Erythroblast (primary cell): ENCODE data around the gene FAM32A.

Source experiments
- GATA1 ChIP-seq: IDR thresholded peaks from 2 replicates; pipeline ENCODE4 v1.6.1; 2011; ENCODE audit warnings: low read depth, mild to moderate bottlenecking, control low read depth, low read length, moderate library complexity
- POLR2A ChIP-seq: IDR thresholded peaks from 2 replicates; pipeline ENCODE4 v1.6.1; 2011; ENCODE audit warnings: mild to moderate bottlenecking, low read length

DNA sequence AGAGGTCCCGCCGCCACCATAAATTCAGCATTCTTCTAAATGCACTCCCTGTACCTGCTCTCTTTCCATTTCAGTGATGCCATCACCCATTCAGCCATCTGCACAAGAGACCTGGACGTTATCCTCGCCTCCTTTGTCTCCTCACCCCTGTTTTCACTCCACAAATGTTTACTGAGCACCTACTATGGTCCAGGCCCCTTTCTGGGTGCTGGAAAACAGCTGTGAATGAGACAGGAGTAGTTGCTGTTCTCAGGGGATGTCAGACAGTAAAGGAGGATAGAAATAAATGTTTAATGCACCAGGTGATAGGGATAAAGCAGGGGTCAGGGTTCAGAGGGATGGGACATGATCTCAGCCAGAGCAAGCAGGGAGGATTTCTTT, 15.8 kb downstream of the FAM32A start:
- TF ChIP-seq POLR2A: no peak
- no peak for TF ChIP-seq GATA1
